GM12891 (cell line): Measurements from ENCODE around the gene TBC1D1.

Experiments
- DNase-seq: peaks from one replicate; pipeline ENCODE4 v3.0.0; 2011; ENCODE audit warnings: low spot score; ENCODE audit not compliant: insufficient read length
- FAIRE-seq: peaks from 2 replicates; lab custom pipeline; 2011; peaks lifted over from hg19 to GRCh38; lab: Jason Lieb, UNC
- PAX5 ChIP-seq: IDR thresholded peaks from 2 replicates; pipeline ENCODE4 v1.6.1; 2011; ENCODE audit warnings: low read length, moderate library complexity, mild to moderate bottlenecking; ENCODE audit not compliant: insufficient read depth, severe bottlenecking
- POLR2A ChIP-seq: IDR thresholded peaks from 2 replicates; pipeline ENCODE4 v1.6.1; 2011; ENCODE audit warnings: low read depth, low read length, control low read depth
- POLR2AphosphoS5 ChIP-seq: IDR thresholded peaks from 2 replicates; pipeline ENCODE4 v1.6.1; 2011; ENCODE audit warnings: low read depth, low read length, control low read depth
- POU2F2 ChIP-seq: IDR thresholded peaks from 2 replicates; pipeline ENCODE4 v1.6.1; 2011; ENCODE audit warnings: low read depth, mild to moderate bottlenecking, control low read depth, low read length, moderate library complexity
- SPI1 ChIP-seq: IDR thresholded peaks from 2 replicates; pipeline ENCODE4 v1.6.1; 2011; ENCODE audit warnings: low read depth, low read length, control low read depth
- TAF1 ChIP-seq: IDR thresholded peaks from 2 replicates; pipeline ENCODE4 v1.6.1; 2011; ENCODE audit warnings: low read depth, low read length, control low read depth

Gene TBC1D1

DNA sequence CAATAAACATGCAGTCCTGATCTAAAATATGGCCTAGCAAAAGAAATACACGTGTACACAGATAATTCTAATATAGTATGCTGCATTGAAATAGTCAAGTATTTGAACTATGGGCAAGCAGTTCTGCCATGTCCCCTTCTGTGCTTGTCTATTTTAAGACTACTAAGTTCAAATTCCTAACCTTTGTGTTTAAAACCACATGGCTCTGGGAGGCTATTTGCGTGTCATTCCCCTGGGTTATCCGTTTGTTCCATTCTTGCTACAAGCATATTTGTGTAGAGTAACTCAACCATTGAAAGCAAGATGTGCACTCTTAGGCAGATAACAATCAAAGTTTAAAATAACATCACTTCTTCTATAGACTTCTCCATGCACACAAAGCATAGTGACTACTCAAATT, 25.4 kb upstream of the TBC1D1 start:
- FAIRE-seq (no peak), DNase-seq (no peak)
- no peak for TF ChIP-seq POLR2A
- TF ChIP-seq SPI1: no peak
- TF ChIP-seq TAF1: no peak
- TF ChIP-seq PAX5: no peak
- TF ChIP-seq POU2F2: no peak
- no peak for TF ChIP-seq POLR2AphosphoS5

DNA sequence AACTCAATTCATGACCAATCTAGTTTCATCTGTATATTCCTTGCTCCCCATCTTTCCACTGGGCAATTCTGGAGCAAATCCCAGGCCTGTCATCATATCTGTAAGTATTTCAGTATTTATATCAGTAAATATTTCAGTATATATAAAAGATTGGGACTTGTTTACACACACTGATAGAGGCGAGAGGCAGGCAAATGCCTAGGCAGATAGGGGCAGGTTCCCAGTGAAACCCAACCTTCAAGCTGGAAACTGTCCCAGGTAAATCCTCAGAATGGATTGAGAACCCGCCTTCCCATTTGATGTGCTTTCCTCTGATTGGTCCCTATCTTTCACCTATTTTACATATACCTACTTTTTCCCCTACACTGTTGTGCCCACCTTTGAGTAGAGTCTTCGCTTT, 23.8 kb upstream of the TBC1D1 start:
- no peak for TF ChIP-seq PAX5
- TF ChIP-seq POLR2AphosphoS5: no peak
- no peak for TF ChIP-seq SPI1
- TF ChIP-seq POU2F2: no peak
- TF ChIP-seq POLR2A: no peak
- DNase-seq (no peak), FAIRE-seq (no peak)

DNA sequence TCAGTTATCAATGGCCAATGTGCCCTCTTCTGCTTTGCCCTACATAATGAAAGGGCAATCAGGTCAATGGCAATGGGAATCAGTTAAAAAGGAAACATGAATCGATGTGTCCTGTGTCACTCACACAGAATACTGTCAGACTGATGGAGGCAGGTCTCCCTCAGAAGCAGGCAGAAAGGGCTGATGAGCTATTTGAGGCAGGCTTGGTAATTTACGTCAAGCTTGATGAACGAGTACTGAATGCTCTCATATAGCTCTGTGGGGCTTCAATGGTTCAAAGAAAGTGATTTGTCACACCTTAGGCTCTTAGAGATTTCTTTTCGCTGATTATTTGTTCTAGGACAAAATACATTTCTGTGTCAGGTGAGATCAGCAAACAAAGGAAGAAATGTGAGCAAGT, 22.6 kb upstream of the TBC1D1 start:
- TF ChIP-seq TAF1 (no peak), PAX5 (no peak), POLR2A (no peak), POLR2AphosphoS5 (no peak), POU2F2 (no peak), SPI1 (no peak)
- no peak for FAIRE-seq
- no peak for DNase-seq

DNA sequence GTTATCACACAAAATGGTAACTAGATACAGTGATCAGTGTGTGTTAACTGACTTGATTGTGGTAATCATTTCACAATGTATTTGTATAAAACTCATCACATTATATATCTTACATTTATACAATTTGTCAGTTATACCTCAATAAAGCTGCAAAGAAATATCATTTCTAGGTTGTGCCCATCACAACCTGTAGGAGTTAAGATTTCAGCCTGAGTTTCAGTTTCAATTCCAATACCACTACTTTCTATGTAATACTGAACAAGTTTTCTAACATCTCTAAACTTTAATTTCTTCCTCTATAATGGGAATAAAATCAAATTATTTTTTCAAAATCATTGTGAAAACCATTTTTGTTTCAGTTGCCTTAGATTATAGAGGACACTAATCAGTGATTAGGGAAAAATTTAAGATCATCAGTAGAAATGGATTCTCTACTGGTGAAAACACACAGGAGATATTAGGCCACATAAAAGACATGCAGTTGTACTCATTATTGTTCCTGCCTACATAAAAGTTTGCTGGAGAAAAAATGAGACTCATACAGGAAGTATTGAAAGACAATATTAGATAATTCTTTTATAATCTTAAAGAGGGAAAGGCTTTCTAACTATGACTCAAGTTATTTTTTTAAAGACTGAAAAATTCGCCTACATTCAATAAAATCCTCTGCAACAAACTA, 18.4 kb upstream of the TBC1D1 start:
- FAIRE-seq (no peak), DNase-seq (no peak)
- no peak for TF ChIP-seq POU2F2
- no peak for TF ChIP-seq SPI1
- no peak for TF ChIP-seq POLR2AphosphoS5
- TF ChIP-seq PAX5: no peak
- no peak for TF ChIP-seq TAF1
- TF ChIP-seq POLR2A: no peak

DNA sequence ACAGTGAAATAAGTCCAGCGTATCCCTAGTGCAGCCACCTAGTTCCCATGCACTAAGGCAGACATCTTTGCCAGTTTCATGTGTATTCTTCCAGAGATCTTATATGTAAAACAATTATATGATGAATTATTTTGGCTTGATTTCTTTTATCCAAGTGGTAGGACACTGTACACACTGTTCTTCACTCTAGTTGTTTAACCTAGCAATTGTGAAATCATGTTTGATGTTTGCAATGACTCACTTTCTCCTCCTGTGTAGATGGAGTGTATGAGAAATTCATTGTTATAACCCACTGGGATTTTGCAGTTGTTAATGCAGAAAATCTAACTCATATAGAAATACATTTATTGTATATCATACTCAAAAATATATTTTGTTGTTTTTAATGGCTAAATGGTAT, 17.5 kb upstream of the TBC1D1 start:
- no peak for TF ChIP-seq PAX5
- no peak for TF ChIP-seq POU2F2
- TF ChIP-seq SPI1: no peak
- TF ChIP-seq TAF1: no peak
- TF ChIP-seq POLR2AphosphoS5: no peak
- no peak for TF ChIP-seq POLR2A
- no peak for DNase-seq
- FAIRE-seq: no peak

DNA sequence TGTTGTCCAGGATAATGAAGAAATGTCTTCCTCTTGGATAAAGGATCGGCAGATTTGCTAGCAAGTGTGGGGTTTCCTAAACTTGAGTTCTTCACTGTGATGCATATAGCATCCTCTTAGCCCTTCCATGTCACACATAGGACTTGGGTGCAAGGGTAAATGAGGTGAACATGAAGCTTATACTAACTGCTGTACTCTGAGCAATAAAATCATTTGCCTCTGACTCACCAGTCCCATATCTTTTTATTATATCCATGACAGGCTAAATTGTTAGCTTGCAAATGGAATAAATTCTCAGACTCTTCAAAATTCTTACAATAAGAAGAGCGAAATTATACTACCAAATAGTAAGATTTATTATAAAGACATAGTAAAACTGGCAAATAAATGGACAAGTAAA, 14.7 kb upstream of the TBC1D1 start:
- DNase-seq: no peak
- FAIRE-seq: peak; percentile 5
- TF ChIP-seq POLR2AphosphoS5 (no peak), POU2F2 (no peak), SPI1 (no peak), POLR2A (no peak), TAF1 (no peak), PAX5 (no peak)

DNA sequence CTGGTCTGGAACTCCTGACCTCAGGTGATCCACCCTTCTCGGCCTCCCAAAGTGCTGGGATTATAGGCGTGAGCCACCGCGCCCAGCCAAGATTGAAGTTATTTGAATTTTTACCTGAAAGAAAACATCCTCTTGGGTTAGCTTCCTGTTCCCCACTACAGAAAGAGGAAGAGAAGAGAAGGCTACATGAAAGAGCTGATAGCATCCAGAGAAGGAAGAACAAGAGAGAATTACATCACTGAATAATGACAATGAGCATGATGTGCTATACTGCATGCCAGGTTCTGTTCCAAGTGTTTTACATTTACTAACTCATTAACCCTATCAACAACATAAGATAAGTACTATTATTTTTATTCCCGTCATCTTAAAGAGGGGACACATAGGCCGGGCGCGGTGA, 11.5 kb upstream of the TBC1D1 start:
- DNase-seq (no peak), FAIRE-seq (no peak)
- TF ChIP-seq SPI1 (peak; percentile 33; the same call in 1 of the 2 replicates), POLR2AphosphoS5 (no peak)

DNA sequence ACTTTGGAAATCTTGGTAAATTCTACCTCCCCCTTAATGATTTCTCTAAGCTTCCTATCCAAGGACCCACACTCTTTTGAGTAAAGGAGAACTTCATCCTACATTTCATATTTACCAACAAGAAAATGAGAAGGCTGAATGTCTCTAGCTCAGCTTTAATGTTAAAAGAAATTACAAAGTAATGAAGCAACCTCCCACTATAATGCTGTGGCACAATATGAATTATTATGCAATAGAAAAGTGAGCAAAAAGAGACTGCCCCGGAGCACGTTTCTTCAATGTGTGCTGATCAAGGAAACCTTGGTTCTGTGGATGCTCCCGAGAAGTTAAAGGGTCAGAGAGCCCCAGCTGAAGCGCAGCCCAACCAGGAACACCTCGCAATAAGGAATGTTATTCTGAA, 9.1 kb upstream of the TBC1D1 start:
- no peak for FAIRE-seq
- no peak for DNase-seq
- TF ChIP-seq POLR2AphosphoS5: no peak
- TF ChIP-seq SPI1: no peak

DNA sequence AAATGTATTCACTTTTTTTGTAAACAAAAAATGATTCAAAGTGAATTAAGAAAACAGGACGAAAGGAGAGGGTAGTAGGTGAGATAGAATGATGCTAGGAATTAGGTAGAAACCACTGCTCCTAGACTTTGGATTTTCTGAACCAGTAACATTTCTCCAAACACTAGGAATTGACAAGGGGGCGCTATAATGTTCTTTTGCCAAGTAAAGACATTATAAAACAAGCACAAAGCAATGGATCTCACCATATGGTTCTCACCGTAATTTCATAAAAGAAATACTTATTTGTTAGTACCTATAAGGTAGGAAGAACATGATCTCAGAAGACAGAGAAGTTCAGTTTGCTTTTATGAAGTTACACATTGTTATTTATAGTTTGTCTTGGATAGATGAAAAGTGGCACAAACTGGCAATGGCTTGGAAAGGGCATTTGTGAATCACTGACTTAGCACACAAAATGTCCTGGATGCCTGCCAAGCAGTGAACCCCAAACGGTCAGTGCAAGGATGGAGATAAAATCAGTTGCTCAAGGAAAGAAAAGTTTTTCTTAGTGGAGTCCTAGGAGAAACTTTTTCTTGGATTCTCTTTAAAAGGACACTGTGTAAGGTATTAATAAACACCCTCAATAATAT, 8.1 kb upstream of the TBC1D1 start:
- DNase-seq: no peak
- TF ChIP-seq SPI1 (no peak), PAX5 (no peak), POLR2AphosphoS5 (no peak), TAF1 (no peak), POLR2A (no peak), POU2F2 (no peak)
- no peak for FAIRE-seq
